ENCODE results near the gene RPL13.

RPL13 gene

DNA sequence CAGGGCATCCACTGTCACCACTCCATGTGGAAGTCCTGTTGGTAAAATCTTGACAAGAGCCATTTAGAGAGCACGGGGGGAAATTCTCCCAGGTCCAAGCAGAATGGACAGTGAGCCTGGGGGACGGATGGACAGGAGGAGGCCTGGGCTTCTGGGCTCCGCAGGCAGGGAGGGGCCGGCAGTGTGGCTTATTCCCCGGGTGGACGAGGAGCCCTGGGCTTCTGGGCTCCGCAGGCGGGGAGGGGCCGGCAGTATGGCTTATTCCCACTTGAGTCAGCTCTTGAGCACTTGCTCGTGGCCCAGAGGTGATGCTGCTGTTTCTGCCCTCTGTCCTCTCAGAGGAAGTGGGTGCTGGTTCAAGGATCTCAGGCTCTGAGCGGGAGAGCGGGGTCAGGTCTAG, 22.2 kb upstream of the RPL13 start:
- H4K20me1 ChIP-seq (ENCODE audit: insufficient read depth, low read length) = peaks cover 29% of the 10 kb centered on the region
- H3K4me3 ChIP-seq (ENCODE audit: low read depth in 1 of 2, low read length in 2 of 2) = no peak overlapping the region
- H3K9me3 ChIP-seq (ENCODE audit: insufficient read depth, low read length, severe bottlenecking) = no peaks in the 10 kb centered on the region
- peaks cover 71% of the 10 kb centered on the region for H3K36me3 ChIP-seq (ENCODE audit: insufficient read depth, low read length)
- TF ChIP-seq, protein P1, sequence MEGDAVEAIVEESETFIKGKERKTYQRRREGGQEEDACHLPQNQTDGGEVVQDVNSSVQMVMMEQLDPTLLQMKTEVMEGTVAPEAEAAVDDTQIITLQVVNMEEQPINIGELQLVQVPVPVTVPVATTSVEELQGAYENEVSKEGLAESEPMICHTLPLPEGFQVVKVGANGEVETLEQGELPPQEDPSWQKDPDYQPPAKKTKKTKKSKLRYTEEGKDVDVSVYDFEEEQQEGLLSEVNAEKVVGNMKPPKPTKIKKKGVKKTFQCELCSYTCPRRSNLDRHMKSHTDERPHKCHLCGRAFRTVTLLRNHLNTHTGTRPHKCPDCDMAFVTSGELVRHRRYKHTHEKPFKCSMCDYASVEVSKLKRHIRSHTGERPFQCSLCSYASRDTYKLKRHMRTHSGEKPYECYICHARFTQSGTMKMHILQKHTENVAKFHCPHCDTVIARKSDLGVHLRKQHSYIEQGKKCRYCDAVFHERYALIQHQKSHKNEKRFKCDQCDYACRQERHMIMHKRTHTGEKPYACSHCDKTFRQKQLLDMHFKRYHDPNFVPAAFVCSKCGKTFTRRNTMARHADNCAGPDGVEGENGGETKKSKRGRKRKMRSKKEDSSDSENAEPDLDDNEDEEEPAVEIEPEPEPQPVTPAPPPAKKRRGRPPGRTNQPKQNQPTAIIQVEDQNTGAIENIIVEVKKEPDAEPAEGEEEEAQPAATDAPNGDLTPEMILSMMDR (IDR thresholded peaks at IDR 0.05; ENCODE audit: borderline replicate concordance, extremely low read depth, low read length, poor library complexity, severe bottlenecking) = no peak
- TF ChIP-seq EZH2 (IDR thresholded peaks at IDR 0.05; ENCODE audit: borderline replicate concordance, low read depth, low read length, severe bottlenecking) = no peak
- H3K4me2 ChIP-seq (ENCODE audit: insufficient read depth, low read length) = no peak overlapping the region
- H3K4me1 ChIP-seq (ENCODE audit: insufficient read depth, low read length) = no peaks in the 10 kb centered on the region
- no peak overlapping the region for H2AFZ ChIP-seq (ENCODE audit: low read depth, low read length)
- H3K9ac ChIP-seq (ENCODE audit: low read depth, low read length) = no peak overlapping the region
- ATAC-seq (ENCODE audit: insufficient read depth, low read depth) (no peak), DNase-seq (no peak)
- H3K27ac ChIP-seq (ENCODE audit: low read length) = no peak overlapping the region
- peaks cover 18% of the 10 kb centered on the region for H3K79me2 ChIP-seq (ENCODE audit: insufficient read depth, low read length)
- H3K27me3 ChIP-seq (ENCODE audit: insufficient read depth, low read length, poor library complexity) = no peaks in the 10 kb centered on the region

DNA sequence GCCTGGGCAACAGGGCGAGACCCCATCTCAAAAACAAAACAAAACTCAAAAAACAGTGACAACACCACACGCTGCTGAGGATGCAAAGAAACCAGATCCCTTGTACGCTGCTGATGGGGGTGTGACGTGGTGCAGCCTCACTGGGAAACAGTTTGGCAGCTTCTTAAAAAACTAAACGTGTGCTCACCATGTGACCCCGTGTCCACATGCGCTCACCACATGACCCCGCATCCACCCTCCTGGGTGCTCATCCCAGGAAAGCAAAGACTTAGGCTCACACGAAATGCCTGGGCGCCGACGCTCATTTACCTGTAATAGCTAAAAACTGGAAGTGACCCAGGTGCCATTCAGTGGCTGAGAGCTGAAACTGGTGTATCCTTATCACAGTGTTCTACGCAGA, 19.9 kb upstream of the RPL13 start:
- Histone ChIP-seq H3K9ac (ENCODE audit: low read depth, low read length) (no peak overlapping the region), H4K20me1 (ENCODE audit: insufficient read depth, low read length) (peaks cover 22% of the 10 kb centered on the region), H3K36me3 (ENCODE audit: insufficient read depth, low read length) (peaks cover 63% of the 10 kb centered on the region), H3K9me3 (ENCODE audit: insufficient read depth, low read length, severe bottlenecking) (no peaks in the 10 kb centered on the region), H3K4me1 (ENCODE audit: insufficient read depth, low read length) (no peaks in the 10 kb centered on the region), H3K4me2 (ENCODE audit: insufficient read depth, low read length) (no peak overlapping the region), H3K4me3 (ENCODE audit: low read depth in 1 of 2, low read length in 2 of 2) (no peak overlapping the region), H3K27me3 (ENCODE audit: insufficient read depth, low read length, poor library complexity) (no peaks in the 10 kb centered on the region), H2AFZ (ENCODE audit: low read depth, low read length) (no peak overlapping the region), H3K27ac (ENCODE audit: low read length) (no peak overlapping the region), H3K79me2 (ENCODE audit: insufficient read depth, low read length) (peaks cover 9% of the 10 kb centered on the region)
- TF ChIP-seq EZH2 (IDR thresholded peaks at IDR 0.05; ENCODE audit: borderline replicate concordance, low read depth, low read length, severe bottlenecking) = no peak
- DNase-seq (no peak), ATAC-seq (ENCODE audit: insufficient read depth, low read depth) (no peak)

DNA sequence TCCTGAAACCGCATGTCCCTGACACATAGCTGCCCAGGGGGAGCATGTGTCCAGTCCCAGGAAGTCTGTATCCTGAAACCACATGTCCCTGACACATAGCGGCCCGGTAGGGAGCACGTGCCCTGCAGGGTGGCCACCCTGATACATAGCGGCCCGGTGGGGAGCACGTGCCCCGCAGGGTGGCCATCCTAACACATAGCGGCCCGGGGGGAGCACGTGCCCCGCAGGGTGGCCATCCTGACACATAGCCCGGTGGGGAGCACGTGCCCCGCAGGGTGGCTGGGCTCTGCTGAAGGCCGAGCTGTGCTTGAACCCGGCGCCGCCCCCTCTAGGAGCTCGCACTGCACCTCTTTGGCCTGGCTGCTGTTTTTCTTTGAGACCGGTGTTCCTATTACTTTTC, 18.7 kb upstream of the RPL13 start:
- TF ChIP-seq, protein P1 (IDR thresholded peaks at IDR 0.05; ENCODE audit: borderline replicate concordance, extremely low read depth, low read length, poor library complexity, severe bottlenecking) = no peak
- TF ChIP-seq EZH2 (IDR thresholded peaks at IDR 0.05; ENCODE audit: borderline replicate concordance, low read depth, low read length, severe bottlenecking) = no peak
- Histone ChIP-seq H3K36me3 (ENCODE audit: insufficient read depth, low read length) (peaks cover 65% of the 10 kb centered on the region), H3K4me2 (ENCODE audit: insufficient read depth, low read length) (no peak overlapping the region), H3K27me3 (ENCODE audit: insufficient read depth, low read length, poor library complexity) (no peaks in the 10 kb centered on the region), H3K79me2 (ENCODE audit: insufficient read depth, low read length) (peaks cover 4% of the 10 kb centered on the region; the same call in 1 of the 2 replicates), H3K9me3 (ENCODE audit: insufficient read depth, low read length, severe bottlenecking) (no peaks in the 10 kb centered on the region), H4K20me1 (ENCODE audit: insufficient read depth, low read length) (peaks cover 16% of the 10 kb centered on the region), H3K4me1 (ENCODE audit: insufficient read depth, low read length) (no peaks in the 10 kb centered on the region), H3K27ac (ENCODE audit: low read length) (no peak overlapping the region), H3K4me3 (ENCODE audit: low read depth in 1 of 2, low read length in 2 of 2) (no peak overlapping the region), H2AFZ (ENCODE audit: low read depth, low read length) (no peak overlapping the region), H3K9ac (ENCODE audit: low read depth, low read length) (no peak overlapping the region)
- ATAC-seq (ENCODE audit: insufficient read depth, low read depth) (no peak), DNase-seq (no peak)

DNA sequence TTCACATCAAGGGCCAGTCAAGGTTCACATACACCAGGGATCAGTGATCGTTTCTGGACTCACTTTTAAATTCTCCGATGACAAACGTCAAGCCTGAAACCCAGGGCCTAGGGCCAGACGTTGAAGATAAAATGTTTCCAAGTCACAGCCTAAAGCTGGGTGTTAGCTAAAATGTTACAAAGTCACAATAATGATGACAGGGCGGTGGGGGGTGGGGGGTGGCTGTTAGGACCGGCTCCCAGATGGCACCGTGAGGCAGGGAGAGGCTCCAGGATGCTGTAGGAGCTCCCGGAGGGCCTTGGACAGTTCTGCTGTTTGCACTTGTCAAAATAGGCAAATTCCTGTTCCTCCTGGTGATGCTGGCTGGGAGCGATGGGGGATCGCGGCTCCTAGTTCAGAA, 16.4 kb upstream of the RPL13 start:
- Histone ChIP-seq H4K20me1 (ENCODE audit: insufficient read depth, low read length) (peaks cover 7% of the 10 kb centered on the region; the same call in 1 of the 2 replicates), H3K4me2 (ENCODE audit: insufficient read depth, low read length) (no peak overlapping the region), H3K4me1 (ENCODE audit: insufficient read depth, low read length) (no peaks in the 10 kb centered on the region), H3K27me3 (ENCODE audit: insufficient read depth, low read length, poor library complexity) (no peaks in the 10 kb centered on the region), H3K79me2 (ENCODE audit: insufficient read depth, low read length) (no peaks in the 10 kb centered on the region), H3K9ac (ENCODE audit: low read depth, low read length) (no peak overlapping the region), H3K9me3 (ENCODE audit: insufficient read depth, low read length, severe bottlenecking) (no peaks in the 10 kb centered on the region), H3K4me3 (ENCODE audit: low read depth in 1 of 2, low read length in 2 of 2) (no peak overlapping the region), H3K27ac (ENCODE audit: low read length) (no peak overlapping the region), H2AFZ (ENCODE audit: low read depth, low read length) (no peak overlapping the region), H3K36me3 (ENCODE audit: insufficient read depth, low read length) (peaks cover 64% of the 10 kb centered on the region)
- TF ChIP-seq, protein P1 (IDR thresholded peaks at IDR 0.05; ENCODE audit: borderline replicate concordance, extremely low read depth, low read length, poor library complexity, severe bottlenecking) = no peak
- no peak for TF ChIP-seq EZH2 (IDR thresholded peaks at IDR 0.05; ENCODE audit: borderline replicate concordance, low read depth, low read length, severe bottlenecking)
- DNase-seq = no peak
- ATAC-seq (ENCODE audit: insufficient read depth, low read depth) = no peak
